ENCODE data around the gene MYO15A.
A peak's percentile ranks its signal among the peaks of the same experiment; 100 is the strongest.

The MYO15A gene

GRCh38 chr17:18107061-18107790 is 1.3 kb upstream of the MYO15A start:
- Histone ChIP-seq H3K9me3 (ENCODE audit: insufficient read depth, low read depth, low read length) (no peaks in the 10 kb centered on the region), H3K4me1 (ENCODE audit: insufficient read depth, low read length) (peaks cover 4% of the 10 kb centered on the region; the same call in 1 of the 2 replicates), H3K27ac (ENCODE audit: low read length) (no peak overlapping the region), H3K27me3 (ENCODE audit: insufficient read depth, low read length) (no peaks in the 10 kb centered on the region), H3K9ac (ENCODE audit: low read depth, low read length) (no peak overlapping the region), H3K36me3 (ENCODE audit: insufficient read depth, low read depth, low read length) (peaks cover 20% of the 10 kb centered on the region; the same call in 1 of the 2 replicates), H3K4me3 (ENCODE audit: low read length) (no peak overlapping the region)

- peaks cover 20% of the 10 kb centered on the region; the same call in 1 of the 2 replicates for H3K36me3 ChIP-seq (ENCODE audit: insufficient read depth, low read depth, low read length)
Measured at GRCh38 chr17:18107971-18108370, 585 bp upstream of the MYO15A start.

GRCh38 chr17:18109935-18110485 is 1.5 kb downstream of the MYO15A start:
- no peak overlapping the region for H3K9ac ChIP-seq (ENCODE audit: low read depth, low read length)

More at GRCh38 chr17:18107971-18108370, 585 bp upstream of the MYO15A start:
- H3K4me1 ChIP-seq (ENCODE audit: insufficient read depth, low read length) = peaks cover 4% of the 10 kb centered on the region; the same call in 1 of the 2 replicates
- H3K9me3 ChIP-seq (ENCODE audit: insufficient read depth, low read depth, low read length) = no peaks in the 10 kb centered on the region
- no peak overlapping the region for H3K4me3 ChIP-seq (ENCODE audit: low read length)
- no peaks in the 10 kb centered on the region for H3K27me3 ChIP-seq (ENCODE audit: insufficient read depth, low read length)
- no peak overlapping the region for H3K9ac ChIP-seq (ENCODE audit: low read depth, low read length)
- H3K27ac ChIP-seq (ENCODE audit: low read length) = no peak overlapping the region

GRCh38 chr17:18110636-18111145 is 2.1 kb downstream of the MYO15A start:
- no peak overlapping the region for H3K27ac ChIP-seq (ENCODE audit: low read length)
- H3K36me3 ChIP-seq (ENCODE audit: insufficient read depth, low read depth, low read length) = 0 out of 2 replicates have a peak, but pooled peaks cover 5% of the 10 kb centered on the region
- H3K9me3 ChIP-seq (ENCODE audit: insufficient read depth, low read depth, low read length) = no peaks in the 10 kb centered on the region
- no peak overlapping the region for H3K9ac ChIP-seq (ENCODE audit: low read depth, low read length)
- H3K4me3 ChIP-seq (ENCODE audit: low read length) = no peak overlapping the region
- peaks cover 4% of the 10 kb centered on the region; the same call in 1 of the 2 replicates for H3K4me1 ChIP-seq (ENCODE audit: insufficient read depth, low read length)
- H3K27me3 ChIP-seq (ENCODE audit: insufficient read depth, low read length) = no peaks in the 10 kb centered on the region

More at GRCh38 chr17:18109935-18110485, 1.5 kb downstream of the MYO15A start:
- Histone ChIP-seq H3K9me3 (ENCODE audit: insufficient read depth, low read depth, low read length) (no peaks in the 10 kb centered on the region), H3K27me3 (ENCODE audit: insufficient read depth, low read length) (no peaks in the 10 kb centered on the region), H3K27ac (ENCODE audit: low read length) (no peak overlapping the region), H3K4me1 (ENCODE audit: insufficient read depth, low read length) (peaks cover 4% of the 10 kb centered on the region; the same call in 1 of the 2 replicates), H3K36me3 (ENCODE audit: insufficient read depth, low read depth, low read length) (0 out of 2 replicates have a peak, but pooled peaks cover 10% of the 10 kb centered on the region), H3K4me3 (ENCODE audit: low read length) (no peak overlapping the region)

GRCh38 chr17:18111330-18111971 is 2.9 kb downstream of the MYO15A start:
- H3K9me3 ChIP-seq (ENCODE audit: insufficient read depth, low read depth, low read length) = no peaks in the 10 kb centered on the region
- H3K4me3 ChIP-seq (ENCODE audit: low read length) = no peak overlapping the region
- H3K36me3 ChIP-seq (ENCODE audit: insufficient read depth, low read depth, low read length) = 0 out of 2 replicates have a peak, but pooled peaks cover 5% of the 10 kb centered on the region
- H3K27ac ChIP-seq (ENCODE audit: low read length) = no peak overlapping the region
- H3K27me3 ChIP-seq (ENCODE audit: insufficient read depth, low read length) = no peaks in the 10 kb centered on the region
- peaks cover 4% of the 10 kb centered on the region; the same call in 1 of the 2 replicates for H3K4me1 ChIP-seq (ENCODE audit: insufficient read depth, low read length)
- H3K9ac ChIP-seq (ENCODE audit: low read depth, low read length) = peak overlapping the region; percentile 48; the same call in 1 of the 2 replicates

- Histone ChIP-seq H3K9me3 (ENCODE audit: insufficient read depth, low read depth, low read length) (no peaks in the 10 kb centered on the region; the same call in 1 of the 2 replicates), H3K9ac (ENCODE audit: low read depth, low read length) (no peak overlapping the region), H3K36me3 (ENCODE audit: insufficient read depth, low read depth, low read length) (no peaks in the 10 kb centered on the region), H3K27ac (ENCODE audit: low read length) (no peak overlapping the region), H3K27me3 (ENCODE audit: insufficient read depth, low read length) (no peaks in the 10 kb centered on the region), H3K4me1 (ENCODE audit: insufficient read depth, low read length) (peaks cover 4% of the 10 kb centered on the region; the same call in 1 of the 2 replicates), H3K4me3 (ENCODE audit: low read length) (no peak overlapping the region)
Measured at GRCh38 chr17:18115517-18115916, 7.0 kb downstream of the MYO15A start.

GRCh38 chr17:18116078-18116477 is 7.5 kb downstream of the MYO15A start:
- H3K36me3 ChIP-seq (ENCODE audit: insufficient read depth, low read depth, low read length) = no peaks in the 10 kb centered on the region
- no peak overlapping the region for H3K9ac ChIP-seq (ENCODE audit: low read depth, low read length)
- H3K4me1 ChIP-seq (ENCODE audit: insufficient read depth, low read length) = peaks cover 4% of the 10 kb centered on the region; the same call in 1 of the 2 replicates
- H3K9me3 ChIP-seq (ENCODE audit: insufficient read depth, low read depth, low read length) = no peaks in the 10 kb centered on the region; the same call in 1 of the 2 replicates
- no peak overlapping the region for H3K4me3 ChIP-seq (ENCODE audit: low read length)
- H3K27me3 ChIP-seq (ENCODE audit: insufficient read depth, low read length) = no peaks in the 10 kb centered on the region
- no peak overlapping the region for H3K27ac ChIP-seq (ENCODE audit: low read length)

- no peaks in the 10 kb centered on the region for H3K4me1 ChIP-seq (ENCODE audit: insufficient read depth, low read length)
- no peak overlapping the region for H3K9ac ChIP-seq (ENCODE audit: low read depth, low read length)
- H3K27me3 ChIP-seq (ENCODE audit: insufficient read depth, low read length) = no peaks in the 10 kb centered on the region
- no peak overlapping the region for H3K27ac ChIP-seq (ENCODE audit: low read length)
- H3K9me3 ChIP-seq (ENCODE audit: insufficient read depth, low read depth, low read length) = no peaks in the 10 kb centered on the region; the same call in 1 of the 2 replicates
- no peaks in the 10 kb centered on the region for H3K36me3 ChIP-seq (ENCODE audit: insufficient read depth, low read depth, low read length)
- no peak overlapping the region for H3K4me3 ChIP-seq (ENCODE audit: low read length)
Measured at GRCh38 chr17:18117533-18117932, 9.0 kb downstream of the MYO15A start.

- Histone ChIP-seq H3K9me3 (ENCODE audit: insufficient read depth, low read depth, low read length) (no peaks in the 10 kb centered on the region; the same call in 1 of the 2 replicates), H3K4me1 (ENCODE audit: insufficient read depth, low read length) (no peaks in the 10 kb centered on the region), H3K27me3 (ENCODE audit: insufficient read depth, low read length) (no peaks in the 10 kb centered on the region), H3K9ac (ENCODE audit: low read depth, low read length) (no peak overlapping the region), H3K27ac (ENCODE audit: low read length) (no peak overlapping the region), H3K4me3 (ENCODE audit: low read length) (no peak overlapping the region), H3K36me3 (ENCODE audit: insufficient read depth, low read depth, low read length) (no peaks in the 10 kb centered on the region)
Measured at GRCh38 chr17:18117982-18118975, 9.7 kb downstream of the MYO15A start.

- Histone ChIP-seq H3K9ac (ENCODE audit: low read depth, low read length) (no peak overlapping the region), H3K4me1 (ENCODE audit: insufficient read depth, low read length) (no peaks in the 10 kb centered on the region), H3K27me3 (ENCODE audit: insufficient read depth, low read length) (no peaks in the 10 kb centered on the region), H3K9me3 (ENCODE audit: insufficient read depth, low read depth, low read length) (no peaks in the 10 kb centered on the region; the same call in 1 of the 2 replicates), H3K36me3 (ENCODE audit: insufficient read depth, low read depth, low read length) (no peaks in the 10 kb centered on the region), H3K4me3 (ENCODE audit: low read length) (no peak overlapping the region), H3K27ac (ENCODE audit: low read length) (no peak overlapping the region)
Measured at GRCh38 chr17:18119166-18119745, 10.7 kb downstream of the MYO15A start.
